Adrenal gland (tissue), 12 donors: ENCODE measurements around the gene CEP126. TPM values are rescaled to one million over a fixed set of nuclear protein-coding genes. Genes with fewer than 3 reads are reported as not detected.

Source experiments
- DNase-seq, 7 donors: peaks; one replicate each; pipeline ENCODE4 v3.0.0-alpha.2; 2019 to 2020
- H3K27ac ChIP-seq, 5 donors: fragments of 200-600 bp; sonication (generic) in 4 of 5; 1 replicate in 3 of 5; 2 replicates in 2 of 5; pipeline versions ENCODE4 v1.5.1 to v1.8.0; 2016 to 2020; ENCODE audit warnings: mild to moderate bottlenecking in 1 of 5
- H3K27me3 ChIP-seq: fragments of 200-600 bp; 2 replicates; pipeline ENCODE4 v1.8.0; 2021
- H3K36me3 ChIP-seq, 2 donors: fragments of 200-600 bp; replicated peaks in 1 of 2; 1 replicate in 1 of 2; 2 replicates in 1 of 2; pipeline versions ENCODE4 v1.5.1 to v1.8.0; 2018 to 2022
- H3K4me1 ChIP-seq, 2 donors: fragments of 200-600 bp; replicated peaks in 1 of 2; 1 replicate in 1 of 2; 2 replicates in 1 of 2; pipeline versions ENCODE4 v1.5.1 to v1.8.0; 2018 to 2021
- H3K4me3 ChIP-seq, 4 donors: fragments of 200-600 bp; sonication (generic) in 3 of 4; one replicate each; pipeline ENCODE4 v1.5.1; 2016 to 2018
- H3K9me3 ChIP-seq, 3 donors: fragments of 200-600 bp; sonication (generic) in 1 of 3; replicated peaks in 1 of 3; 1 replicate in 2 of 3; 2 replicates in 1 of 3; pipeline versions ENCODE4 v1.5.1 to v1.8.0; 2016 to 2021
- POLR2A ChIP-seq, 2 donors: fragments of 450-650 bp; IDR thresholded peaks; one replicate each; pipeline ENCODE4 v1.6.1; 2017; ENCODE audit warnings: antibody characterized with exemption in 2 of 2, mild to moderate bottlenecking in 2 of 2, moderate library complexity in 1 of 2
- WGBS, 4 donors: extraction: QIAGEN DNeasy Blood & Tissue Kit in 2 of 4; methylation state at CpG; one replicate each; pipeline versions ENCODE4 v1.1.5 to v1.1.7; 2013 to 2017; 5-methylcytosine and 5-hydroxymethylcytosine counted together
- intact Hi-C, 2 donors: fragments of 100-400 bp; cut with DNase I; formaldehyde crosslinking; loops; one replicate each; pipeline versions ENCODE4 v1.14.1 to v1.15.0; 2022 to 2023
- polyA plus RNA-seq, 3 donors: library from polyadenylated mRNA; stranded (reverse); fragments of 200-250 nt in 2 of 3; fragments of 350-450 nt in 1 of 3; fragmentation: Illumina TruSeq in 1 of 3; extraction: RNeasy Lipid Tissue Mini Kit (QIAGEN cat#74804) in 1 of 3; gene quantifications; one replicate each; pipeline ENCODE4 v1.2.3, GENCODE V29; 2013 to 2014
- total RNA-seq, 9 donors: library from RNA; depleted of rRNA in 4 of 9; stranded (reverse); fragments of >200 nt in 4 of 9; fragments of 120-200 nt in 1 of 9; fragmentation: NEBNext Ultra II Directional in 1 of 9; extraction: Animal tissue kit (Norgen Biotek cat#: 25700) in 1 of 9; gene quantifications; one replicate each; pipeline versions ENCODE4 v1.1.0 to v1.2.4, GENCODE V29; 2013 to 2023
- TF ChIP-seq, protein P1 (sequence below), 6 experiments: fragments of 450-650 bp in 4 of 6; fragments of 200-600 bp in 2 of 6; sonication (generic) in 1 of 6; IDR thresholded peaks; 1 replicate in 5 of 6; 2 replicates in 1 of 6; pipeline versions ENCODE4 v1.5.1 to v1.8.0; 2016 to 2021; ENCODE audit warnings: antibody characterized with exemption in 6 of 6, mild to moderate bottlenecking in 2 of 6, moderate library complexity in 1 of 6
- donor health status: healthy with polysubstance abuse.
- donor health status: Bipolar disorder and iron deficiency.
- donor health status: DM: yes; HTN: yes; CAD: no.
- donor health status: DM: no; HTN: no; CAD: no.
- donor health status: DM: no; HTN: no; CAD: no.
- donor health status: DM: yes; HTN: yes; CAD: no.

Gene CEP126
- total and polyA plus RNA-seq, 12 donors: 1.7 to 18.9 (median 4.8) TPM

DNA sequence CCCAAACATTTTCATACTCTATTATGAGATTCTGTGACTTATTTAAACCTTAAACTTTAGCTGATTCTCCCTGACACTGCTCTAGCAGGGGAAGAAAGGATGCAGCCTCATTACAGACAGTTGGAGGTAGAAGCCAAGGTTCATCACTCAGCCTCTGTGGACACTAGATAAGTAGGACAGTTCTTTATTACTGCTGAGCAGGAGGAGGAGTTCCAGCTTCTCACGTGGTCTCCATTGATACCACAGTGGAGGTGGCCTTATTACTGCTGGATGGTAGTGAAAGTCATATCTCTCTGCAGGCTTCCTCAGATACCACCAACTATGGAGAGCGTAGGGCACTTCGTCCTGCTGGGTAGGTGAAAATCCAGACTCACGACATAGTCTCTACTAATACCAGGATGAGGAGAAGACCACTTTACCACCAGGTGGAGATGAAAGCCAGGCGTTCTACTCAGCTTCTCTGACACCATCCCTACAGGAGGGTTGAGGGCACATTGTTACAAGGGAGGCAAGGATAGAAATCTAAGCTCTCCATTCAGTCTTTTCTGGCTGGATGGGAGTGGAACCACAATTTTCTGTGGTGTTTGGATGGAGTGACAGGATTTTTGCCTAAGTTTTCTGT lies 14.6 kb downstream of the CEP126 start:
- Histone ChIP-seq H3K36me3 (no peaks in the 10 kb centered on the region), H3K27me3 (no peaks in the 10 kb centered on the region), H3K4me3 (no peak overlapping the region), H3K4me1 (no peaks in the 10 kb centered on the region), H3K27ac (no peak overlapping the region), H3K9me3 (no peaks in the 10 kb centered on the region)
- intact Hi-C loops: loop anchor here in 1 of 2 donors (10.0 kb wide), 1 partner anchor 65 kb away; no protein-coding TSS in a partner anchor
- TF ChIP-seq, protein P1, sequence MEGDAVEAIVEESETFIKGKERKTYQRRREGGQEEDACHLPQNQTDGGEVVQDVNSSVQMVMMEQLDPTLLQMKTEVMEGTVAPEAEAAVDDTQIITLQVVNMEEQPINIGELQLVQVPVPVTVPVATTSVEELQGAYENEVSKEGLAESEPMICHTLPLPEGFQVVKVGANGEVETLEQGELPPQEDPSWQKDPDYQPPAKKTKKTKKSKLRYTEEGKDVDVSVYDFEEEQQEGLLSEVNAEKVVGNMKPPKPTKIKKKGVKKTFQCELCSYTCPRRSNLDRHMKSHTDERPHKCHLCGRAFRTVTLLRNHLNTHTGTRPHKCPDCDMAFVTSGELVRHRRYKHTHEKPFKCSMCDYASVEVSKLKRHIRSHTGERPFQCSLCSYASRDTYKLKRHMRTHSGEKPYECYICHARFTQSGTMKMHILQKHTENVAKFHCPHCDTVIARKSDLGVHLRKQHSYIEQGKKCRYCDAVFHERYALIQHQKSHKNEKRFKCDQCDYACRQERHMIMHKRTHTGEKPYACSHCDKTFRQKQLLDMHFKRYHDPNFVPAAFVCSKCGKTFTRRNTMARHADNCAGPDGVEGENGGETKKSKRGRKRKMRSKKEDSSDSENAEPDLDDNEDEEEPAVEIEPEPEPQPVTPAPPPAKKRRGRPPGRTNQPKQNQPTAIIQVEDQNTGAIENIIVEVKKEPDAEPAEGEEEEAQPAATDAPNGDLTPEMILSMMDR (IDR thresholded peaks at IDR 0.05): no peak
- TF ChIP-seq POLR2A (IDR thresholded peaks at IDR 0.05): no peak
- DNase-seq: no peak
- WGBS, 4 donors: 87 to 92% (median 90%) methylated on average over 5 of the region's 5 CpGs

DNA sequence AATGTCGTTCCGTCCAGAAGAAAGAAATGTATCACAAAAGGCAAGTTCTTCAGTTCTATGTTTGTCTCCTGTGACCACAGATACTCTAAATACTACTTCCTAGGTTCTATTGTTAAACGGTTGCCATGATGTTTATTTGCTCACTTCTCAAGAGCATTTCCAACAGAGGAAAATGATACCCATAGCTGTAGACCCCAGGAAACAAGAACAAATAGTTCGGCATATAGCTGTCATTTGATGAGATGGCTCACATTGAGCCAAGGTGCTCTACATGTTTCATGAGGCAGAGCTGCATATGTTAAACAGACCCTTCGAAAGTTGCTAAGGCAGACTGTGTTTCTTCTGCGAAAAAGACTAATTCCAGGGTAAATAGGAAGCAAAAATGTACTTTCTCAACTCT lies 16.9 kb downstream of the CEP126 start:
- Histone ChIP-seq H3K4me3 (no peak overlapping the region), H3K27me3 (no peaks in the 10 kb centered on the region), H3K36me3 (no peaks in the 10 kb centered on the region), H3K27ac (no peak overlapping the region), H3K4me1 (no peaks in the 10 kb centered on the region), H3K9me3 (no peaks in the 10 kb centered on the region)
- TF ChIP-seq, protein P1 (IDR thresholded peaks at IDR 0.05): no peak
- TF ChIP-seq POLR2A (IDR thresholded peaks at IDR 0.05): no peak
- 77 to 96% (median 94%) methylated on average over 6 of the region's 6 CpGs for WGBS, 4 donors
- DNase-seq: no peak
- intact Hi-C loops: no loop called here

DNA sequence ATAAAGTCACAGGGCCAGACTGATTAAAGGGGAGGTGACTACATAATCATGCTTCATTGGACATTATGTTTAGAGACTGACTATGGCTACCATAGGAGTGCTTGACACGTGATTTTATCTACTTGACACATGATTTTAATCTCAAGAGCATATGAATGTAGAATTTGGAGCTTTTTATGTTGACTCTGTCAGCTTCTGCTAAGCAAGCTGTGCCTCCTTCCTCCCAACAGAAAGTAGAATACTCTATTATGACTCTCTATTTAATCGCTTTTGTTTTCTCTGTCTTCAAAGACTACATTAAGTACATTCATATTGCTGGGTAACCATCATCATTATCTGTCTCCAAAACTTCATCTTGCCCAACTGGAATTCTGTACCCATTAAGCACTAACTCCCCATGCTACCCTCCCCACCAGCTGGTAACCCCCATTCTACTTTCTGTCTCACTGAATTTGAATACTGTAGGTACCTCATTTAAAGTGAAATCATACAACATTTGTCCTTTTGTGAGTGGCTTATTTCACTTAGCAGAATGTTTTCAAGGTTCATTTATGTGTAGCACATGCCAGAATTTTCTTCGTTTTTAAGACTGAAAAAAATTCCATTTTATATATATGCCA lies 26.2 kb downstream of the CEP126 start:
- H3K36me3 ChIP-seq: no peaks in the 10 kb centered on the region
- intact Hi-C loops: no loop called here
- DNase-seq: no peak
- 79 to 82% (median 81%) methylated on average over 3 of the region's 3 CpGs for WGBS, 4 donors
- no peak overlapping the region for H3K27ac ChIP-seq
- TF ChIP-seq, protein P1 (IDR thresholded peaks at IDR 0.05): no peak
- TF ChIP-seq POLR2A (IDR thresholded peaks at IDR 0.05): no peak
- H3K4me1 ChIP-seq: peaks cover 0 to 13% of the 10 kb centered on the region in 2 donors
- no peaks in the 10 kb centered on the region for H3K9me3 ChIP-seq
- H3K4me3 ChIP-seq: no peak overlapping the region
- no peaks in the 10 kb centered on the region for H3K27me3 ChIP-seq

DNA sequence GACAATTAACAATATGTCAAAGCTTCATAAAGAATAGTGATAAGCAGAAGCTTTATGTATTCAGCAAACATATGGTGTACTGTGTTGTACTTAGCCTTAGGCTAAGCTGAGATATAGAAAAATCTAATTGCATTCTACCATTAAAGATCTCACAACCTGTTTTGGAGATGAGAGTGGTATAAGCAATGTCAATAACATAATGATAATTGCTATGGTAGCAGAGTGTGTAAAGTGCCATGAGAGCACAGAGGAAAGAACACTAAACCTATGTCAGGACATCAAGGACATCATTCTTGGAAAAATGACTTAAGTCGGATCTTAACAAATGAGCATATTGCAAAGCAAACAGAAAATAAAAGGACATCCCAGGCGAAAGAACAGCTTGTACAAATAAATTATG lies 30.1 kb downstream of the CEP126 start:
- intact Hi-C loops: no loop called here
- 53 to 71% (median 67%) methylated on average over 2 of the region's 2 CpGs for WGBS, 4 donors

More for the DNA sequence above, 30.1 kb downstream of the CEP126 start:
- H3K4me3 ChIP-seq: no peak overlapping the region
- no peaks in the 10 kb centered on the region for H3K36me3 ChIP-seq
- DNase-seq: no peak
- no peak for TF ChIP-seq POLR2A (IDR thresholded peaks at IDR 0.05)
- TF ChIP-seq, protein P1 (IDR thresholded peaks at IDR 0.05): no peak
- no peak overlapping the region for H3K27ac ChIP-seq
- H3K9me3 ChIP-seq: no peaks in the 10 kb centered on the region
- H3K27me3 ChIP-seq: no peaks in the 10 kb centered on the region
- peaks cover 0 to 13% of the 10 kb centered on the region in 2 donors for H3K4me1 ChIP-seq
